Tibial artery (tissue), 4 donors: Measurements from ENCODE around the gene AP3S1.

Source experiments
- DNase-seq, 2 donors: peaks; one replicate each; pipeline ENCODE4 v3.0.0-alpha.2; 2019
- H3K27ac ChIP-seq, 2 donors: fragments of 200-600 bp; sonication (generic) in 1 of 2; 1 replicate in 1 of 2; 2 replicates in 1 of 2; pipeline ENCODE4 v1.5.1; 2018 to 2019; ENCODE audit warnings: mild to moderate bottlenecking in 1 of 2
- H3K27me3 ChIP-seq, 2 donors: fragments of 200-600 bp; sonication (generic) in 1 of 2; one replicate each; pipeline versions ENCODE4 v1.5.1 to v1.6.0; 2016 to 2019
- H3K36me3 ChIP-seq, 3 donors: fragments of 200-600 bp; sonication (generic) in 2 of 3; one replicate each; pipeline ENCODE4 v1.5.1; 2016 to 2019; ENCODE audit warnings: mild to moderate bottlenecking in 2 of 3
- H3K4me1 ChIP-seq, 4 donors: fragments of 200-600 bp; sonication (generic) in 2 of 4; 1 replicate in 3 of 4; 2 replicates in 1 of 4; pipeline ENCODE4 v1.5.1; 2016 to 2019
- H3K4me3 ChIP-seq, 2 donors: fragments of 200-600 bp; sonication (generic) in 1 of 2; 1 replicate in 1 of 2; 2 replicates in 1 of 2; pipeline ENCODE4 v1.5.1; 2018 to 2019; ENCODE audit warnings: mild to moderate bottlenecking in 2 of 2
- H3K9me3 ChIP-seq, 3 donors: fragments of 200-600 bp; sonication (generic) in 1 of 3; one replicate each; pipeline ENCODE4 v1.5.1; 2016 to 2019
- CTCF ChIP-seq, 2 experiments: fragments of 200-600 bp in 1 of 2; fragments of 450-650 bp in 1 of 2; IDR thresholded peaks; one replicate each; pipeline ENCODE4 v1.5.1; 2017 to 2019; ENCODE audit warnings: antibody characterized with exemption in 2 of 2, mild to moderate bottlenecking in 1 of 2, moderate library complexity in 1 of 2
- intact Hi-C: fragments of 100-400 bp; cut with DNase I; formaldehyde crosslinking; loops from one replicate; pipeline ENCODE4 v1.15.0; 2023; ENCODE audit warnings: low total_unique reads

The AP3S1 gene

GRCh38 chr5:115857057-115857479 is 15.3 kb downstream of the AP3S1 start:
- Histone ChIP-seq H3K4me3 (no peak overlapping the region), H3K27me3 (no peaks in the 10 kb centered on the region), H3K36me3 (no peaks in the 10 kb centered on the region), H3K4me1 (peaks cover 0 to 93% (median 27%) of the 10 kb centered on the region in 4 donors), H3K9me3 (no peaks in the 10 kb centered on the region), H3K27ac (peak overlapping the region; percentile 19 to 55)
- intact Hi-C loops = no loop called here
- no peak for DNase-seq
- no peak for TF ChIP-seq CTCF (IDR thresholded peaks at IDR 0.05)

- intact Hi-C loops = no loop called here
- Histone ChIP-seq H3K4me3 (no peak overlapping the region), H3K36me3 (no peaks in the 10 kb centered on the region), H3K9me3 (no peaks in the 10 kb centered on the region), H3K4me1 (peaks cover 0 to 86% (median 27%) of the 10 kb centered on the region in 4 donors), H3K27me3 (no peaks in the 10 kb centered on the region), H3K27ac (peak overlapping the region; percentile 19 to 55)
- no peak for TF ChIP-seq CTCF (IDR thresholded peaks at IDR 0.05)
- DNase-seq = no peak
These were observed 16.1 kb downstream of the AP3S1 start for GRCh38 chr5:115857626-115858349.

GRCh38 chr5:115858396-115858795 is 16.7 kb downstream of the AP3S1 start:
- TF ChIP-seq CTCF (IDR thresholded peaks at IDR 0.05) = no peak
- H3K27me3 ChIP-seq = no peaks in the 10 kb centered on the region
- no peak overlapping the region for H3K4me3 ChIP-seq
- no peaks in the 10 kb centered on the region for H3K36me3 ChIP-seq
- intact Hi-C loops = no loop called here
- H3K27ac ChIP-seq = peak overlapping the region; percentile 19 to 55
- H3K4me1 ChIP-seq = peaks cover 0 to 80% (median 27%) of the 10 kb centered on the region in 4 donors
- no peaks in the 10 kb centered on the region for H3K9me3 ChIP-seq
- DNase-seq = no peak

- TF ChIP-seq CTCF (IDR thresholded peaks at IDR 0.05) = no peak
- Histone ChIP-seq H3K27me3 (no peaks in the 10 kb centered on the region), H3K9me3 (no peaks in the 10 kb centered on the region), H3K4me1 (peaks cover 0 to 70% (median 27%) of the 10 kb centered on the region in 4 donors), H3K36me3 (no peaks in the 10 kb centered on the region), H3K27ac (peak overlapping the region; percentile 34 to 55), H3K4me3 (no peak overlapping the region)
- intact Hi-C loops = no loop called here
- no peak for DNase-seq
These were observed 17.6 kb downstream of the AP3S1 start for GRCh38 chr5:115859378-115859777.

GRCh38 chr5:115869256-115869795 is 27.6 kb downstream of the AP3S1 start:
- no peaks in the 10 kb centered on the region for H3K9me3 ChIP-seq
- intact Hi-C loops = no loop called here
- no peaks in the 10 kb centered on the region for H3K27me3 ChIP-seq
- TF ChIP-seq CTCF (IDR thresholded peaks at IDR 0.05) = no peak
- H3K4me1 ChIP-seq = peaks cover 0 to 28% (median 2%) of the 10 kb centered on the region in 4 donors
- no peak overlapping the region for H3K27ac ChIP-seq
- no peak for DNase-seq
- H3K4me3 ChIP-seq = no peak overlapping the region
- peaks cover 18 to 20% (median 20%) of the 10 kb centered on the region in 3 donors for H3K36me3 ChIP-seq
